K562 (cell line): Measurements from ENCODE around the gene DPAGT1. TPM values are rescaled to one million over a fixed set of nuclear protein-coding genes. Genes with fewer than 3 reads are reported as not detected.

Source experiments
- ATAC-seq: fragments of 200-7000 bp; cut with Tn5 transposase; 3 replicates; pipeline ENCODE4 v1.9.1; 2020; ENCODE audit warnings: moderate library complexity
- BruUV-seq: library from RNA; stranded (reverse); fragments of 400-500 nt; replicated peaks from 2 replicates; lab custom pipeline; 2021; lab: Mats Ljungman, UMichigan
- CTCF ChIA-PET: fragments of 300-600 bp; formaldehyde crosslinking; extraction: SDS; loops from one replicate; lab custom pipeline; 2021; ENCODE audit warnings: low intra/inter-chr PET ratio; lab: Yijun Ruan, JAX
- POLR2A ChIA-PET: fragments of 300-600, 350-650 bp; sonication (Branson Sonifier 250); formaldehyde crosslinking; extraction: SDS; loops from one replicate; lab custom pipeline; 2021; ENCODE audit warnings: antibody characterized with exemption, inconsistent platforms; lab: Yijun Ruan, JAX
- DNase-seq, 4 experiments: peaks; one replicate each; pipeline versions ENCODE4 v3.0.0 to v3.0.0-alpha.2; 2011 to 2018; ENCODE audit warnings: low spot score in 3 of 4, mixed read lengths in 3 of 4; ENCODE audit errors: extremely low read depth in 1 of 4
- FAIRE-seq: peaks from 2 replicates; lab custom pipeline; 2011; peaks lifted over from hg19 to GRCh38; lab: Jason Lieb, UNC
- H2AFZ ChIP-seq: 2 replicates; pipeline ENCODE4 v1.6.0; 2011; ENCODE audit warnings: low read depth, low read length, control low read depth, inconsistent platforms
- H3K27ac ChIP-seq: fragments of 200-600 bp; 3 replicates; pipeline ENCODE4 v1.8.0; 2011; ENCODE audit warnings: low read depth, mild to moderate bottlenecking, control low read depth, inconsistent platforms, low read length, moderate library complexity, mixed read lengths; ENCODE audit errors: extremely low read depth
- H3K27me3 ChIP-seq, 2 experiments: fragments of 300-600 bp in 1 of 2; 2 replicates in 1 of 2; 3 replicates in 1 of 2; pipeline versions ENCODE4 v1.6.0 to v1.8.0; 2011; ENCODE audit warnings: inconsistent platforms in 2 of 2, low read length in 2 of 2, mild to moderate bottlenecking in 1 of 2, mixed read lengths in 1 of 2, moderate library complexity in 1 of 2; ENCODE audit not compliant: control insufficient read depth in 2 of 2, insufficient read depth in 2 of 2
- H3K36me3 ChIP-seq: fragments of 300-600 bp; 3 replicates; pipeline ENCODE4 v1.8.0; 2011; ENCODE audit warnings: mild to moderate bottlenecking, low read length, inconsistent platforms; ENCODE audit not compliant: control insufficient read depth, insufficient read depth
- H3K4me1 ChIP-seq, 2 experiments: fragments of 200-600 bp in 1 of 2; replicated peaks in 1 of 2; 2 replicates in 1 of 2; 3 replicates in 1 of 2; pipeline versions ENCODE4 v1.5.1 to v1.8.0; 2011; ENCODE audit warnings: inconsistent platforms in 2 of 2, low read length in 2 of 2, mild to moderate bottlenecking in 1 of 2, mixed read lengths in 1 of 2, moderate library complexity in 1 of 2; ENCODE audit not compliant: control insufficient read depth in 2 of 2, insufficient read depth in 2 of 2
- H3K4me2 ChIP-seq: 2 replicates; pipeline ENCODE4 v1.6.1; 2011; ENCODE audit warnings: low read length, control low read depth, inconsistent platforms, mixed read lengths; ENCODE audit not compliant: insufficient read depth
- H3K4me3 ChIP-seq: fragments of 200-600 bp; sonication (generic), shearing (Covaris generic); 2 replicates; pipeline ENCODE4 v1.5.1; 2016; ENCODE audit warnings: control low read depth, inconsistent platforms
- H3K79me2 ChIP-seq: fragments of 200-600 bp; 3 replicates; pipeline ENCODE4 v1.8.0; 2011; ENCODE audit warnings: low read length, inconsistent platforms; ENCODE audit not compliant: control insufficient read depth, insufficient read depth
- H3K9ac ChIP-seq, 2 experiments: 2 replicates each; pipeline versions ENCODE4 v1.6.0 to v1.6.1; 2011; ENCODE audit warnings: low read depth in 2 of 2, low read length in 2 of 2, control low read depth in 1 of 2, inconsistent platforms in 1 of 2, mild to moderate bottlenecking in 1 of 2, mixed read lengths in 1 of 2; ENCODE audit not compliant: insufficient read depth in 1 of 2
- H3K9me1 ChIP-seq: one replicate; pipeline ENCODE4 v1.6.0; 2011; ENCODE audit warnings: inconsistent platforms, mild to moderate bottlenecking, low read length, moderate library complexity; ENCODE audit not compliant: control insufficient read depth, insufficient read depth
- H3K9me3 ChIP-seq: replicated peaks from 2 replicates; pipeline ENCODE4 v1.5.1; 2011; ENCODE audit warnings: low read depth, low read length, inconsistent platforms; ENCODE audit not compliant: control insufficient read depth, insufficient read depth
- H4K20me1 ChIP-seq: replicated peaks from 2 replicates; pipeline ENCODE4 v1.6.1; 2011; ENCODE audit warnings: low read length, inconsistent platforms, mixed read lengths; ENCODE audit not compliant: control insufficient read depth, insufficient read depth
- CHD4 ChIP-seq: fragments of 200-600 bp; sonication (generic); IDR thresholded peaks from 3 replicates; pipeline ENCODE4 v1.6.1; 2012; ENCODE audit warnings: low read depth, mild to moderate bottlenecking, mixed read lengths, low read length, inconsistent platforms; ENCODE audit not compliant: insufficient read depth, insufficient replicate concordance, poor library complexity, severe bottlenecking
- GATAD2B ChIP-seq: fragments of 450-650 bp; IDR thresholded peaks from 2 replicates; pipeline ENCODE4 v1.6.1; 2017; ENCODE audit warnings: mild to moderate bottlenecking, borderline replicate concordance
- HMGN3 ChIP-seq: IDR thresholded peaks from 2 replicates; pipeline ENCODE4 v1.6.1; 2011; ENCODE audit warnings: borderline replicate concordance, low read depth, mild to moderate bottlenecking, mixed read lengths, low read length; ENCODE audit not compliant: insufficient read length; ENCODE audit errors: extremely low read depth
- KLF16 ChIP-seq: IDR thresholded peaks from 2 replicates; pipeline ENCODE4 v1.6.1; 2016; ENCODE audit warnings: antibody characterized with exemption
- MAFG ChIP-seq: fragments of 450-650 bp; conservative IDR thresholded peaks from 2 replicates; pipeline ENCODE4 v1.6.1; 2016; ENCODE audit warnings: missing genetic modification characterization, missing compliant biosample characterization
- MAZ ChIP-seq, 2 experiments: fragments of 450-650 bp in 1 of 2; sonication (generic) in 1 of 2; formaldehyde crosslinking; IDR thresholded peaks in 1 of 2; conservative IDR thresholded peaks in 1 of 2; 2 replicates each; pipeline versions ENCODE4 v1.4.0 to v1.5.0; 2020; ENCODE audit warnings: mild to moderate bottlenecking in 1 of 2, missing genetic modification reagents in 1 of 2
- NFIC ChIP-seq: fragments of 450-650 bp; IDR thresholded peaks from 2 replicates; pipeline ENCODE4 v1.6.1; 2017; ENCODE audit warnings: mild to moderate bottlenecking, inconsistent platforms
- RB1 ChIP-seq: fragments of 450-650 bp; IDR thresholded peaks from 2 replicates; pipeline ENCODE4 v1.6.1; 2017; ENCODE audit warnings: low read depth, mild to moderate bottlenecking
- TSC22D4 ChIP-seq: fragments of 450-650 bp; IDR thresholded peaks from 2 replicates; pipeline ENCODE4 v1.6.1; 2016; ENCODE audit warnings: missing genetic modification characterization, missing biosample characterization, control low read depth
- ZBTB7A ChIP-seq: IDR thresholded peaks from 2 replicates; pipeline ENCODE4 v1.6.1; 2011; ENCODE audit warnings: low read depth, mild to moderate bottlenecking, low read length, moderate library complexity, borderline replicate concordance; ENCODE audit not compliant: control insufficient read depth
- WGBS: fragments of 100-300 bp; shearing (Covaris generic); methylation state at CpG from one replicate; pipeline ENCODE4 v1.1.6; 2016; ENCODE audit warnings: low coverage, mixed read lengths; ENCODE audit not compliant: insufficient coverage; ENCODE audit errors: missing lambda C conversion rate; 5-methylcytosine and 5-hydroxymethylcytosine counted together
- in situ Hi-C: fragments of 300-500 bp; cut with MboI; formaldehyde crosslinking; loops from 4 replicates; pipeline ENCODE4 v1.15.0; 2018; ENCODE audit warnings: inconsistent platforms, mixed read lengths
- intact Hi-C: fragments of 100-400 bp; cut with micrococcal nuclease; formaldehyde crosslinking; loops from 2 replicates; pipeline ENCODE4 v1.14.2; 2022
- polyA plus RNA-seq, 8 experiments: library from polyadenylated mRNA; depleted of rRNA in 4 of 8; stranded (reverse) in 5 of 8; unstranded in 3 of 8; fragments of >200 nt; fragmentation: Nextera tagmentation in 2 of 8; fragmentation: Illumina TruSeq in 1 of 8; extraction: Ambion mirVana in 2 of 8; extraction: Trizol in 1 of 8; gene quantifications; 2 replicates each; pipeline versions ENCODE4 v1.2.1 to v1.2.3, GENCODE V29; 2011 to 2014; ENCODE audit warnings: inconsistent platforms in 1 of 8, missing spikeins in 1 of 8
- total RNA-seq, 7 experiments: library from RNA; depleted of rRNA in 6 of 7; stranded (reverse); fragments of >200 nt in 6 of 7; fragmentation: Illumina TruSeq in 2 of 7; extraction: Trizol in 2 of 7; gene quantifications; 2 replicates each; pipeline versions ENCODE4 v1.2.1 to v1.2.3, GENCODE V29; 2011 to 2021; ENCODE audit warnings: low replicate concordance in 1 of 7
- TF ChIP-seq, protein P1 (sequence below), 2 experiments: IDR thresholded peaks; 2 replicates each; pipeline ENCODE4 v1.6.1; 2011; ENCODE audit warnings: borderline replicate concordance in 1 of 2, control low read depth in 1 of 2, low read depth in 1 of 2, low read length in 1 of 2, mild to moderate bottlenecking in 1 of 2, mixed read lengths in 1 of 2, moderate library complexity in 1 of 2; ENCODE audit not compliant: insufficient read depth in 1 of 2, insufficient read length in 1 of 2, poor library complexity in 1 of 2, severe bottlenecking in 1 of 2; ENCODE audit errors: extremely low read depth in 1 of 2
- TF ChIP-seq, protein P2 (sequence below), 2 experiments: IDR thresholded peaks; 2 replicates each; pipeline ENCODE4 v1.6.1; 2012; ENCODE audit warnings: improper control_type of control experiment in 2 of 2, low read depth in 2 of 2, low read length in 2 of 2, borderline replicate concordance in 1 of 2

Gene DPAGT1
- total and polyA plus RNA-seq, 9 of the 15 experiments (the other 6 are each of a cell fraction or from before 2014, with no cell fraction given), result 29.9 to 135 (median 85.0) TPM

DNA sequence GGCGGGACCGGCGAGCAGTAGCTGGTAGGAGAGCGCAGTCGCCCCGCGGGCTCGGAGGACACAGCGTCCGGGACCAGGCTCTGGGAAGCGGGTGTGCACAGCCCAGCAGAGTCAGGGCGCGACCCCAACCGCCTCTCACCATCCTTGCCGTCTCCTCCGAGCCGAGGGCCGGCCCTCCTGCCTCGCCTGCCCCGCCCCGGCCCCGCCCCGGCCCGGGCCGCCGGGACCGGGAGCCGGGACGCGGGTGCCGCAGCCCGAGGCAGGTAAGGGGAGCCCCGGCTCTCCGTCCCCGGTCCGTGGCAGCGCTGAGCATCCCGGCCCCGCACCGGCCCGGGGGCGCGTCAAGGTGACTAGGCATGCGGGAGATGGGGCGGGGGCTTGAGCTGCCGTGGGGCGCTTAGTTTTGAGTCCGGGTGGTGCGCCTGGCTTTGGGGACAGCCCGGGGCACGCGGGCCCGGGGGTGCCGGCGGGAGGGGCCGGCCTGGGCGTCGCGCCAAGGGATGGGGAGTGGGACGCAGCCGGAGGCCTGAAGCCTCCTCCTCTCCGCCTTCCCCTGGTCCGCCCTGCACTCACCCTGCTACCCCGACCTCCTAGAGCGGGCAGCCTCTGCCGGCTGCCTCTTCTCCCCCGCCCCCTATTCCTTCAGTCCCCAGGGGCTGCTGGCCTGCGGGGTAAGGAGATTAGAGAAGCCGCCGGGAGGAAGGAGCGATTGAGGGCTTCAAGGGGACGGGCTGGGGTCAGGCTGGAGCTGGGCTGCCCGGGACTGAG lies 47.5 kb upstream of the DPAGT1 start, which contains the start of gene ABCG4:
Gene ABCG4 (plus strand): TSS at position 35 of the 768 bp plus-strand sequence. CDS start 914 bp downstream, outside the sequence.
- no peaks in the 10 kb centered on the region for H3K36me3 ChIP-seq
- TF ChIP-seq MAFG (tag) (no peak), MAZ (CRISPR knock-in tag; conservative IDR thresholded peaks at IDR 0.05 in 1 of 2, IDR thresholded peaks at IDR 0.05 in 1 of 2) (0 out of 4 replicates have a peak, but pooled peaks of 1 of the 2 experiments have one; percentile 15), KLF16 (no peak), GATAD2B (0 out of 2 replicates have a peak, but pooled peaks have one; percentile 33), CHD4 (no peak), TSC22D4 (tag) (no peak), HMGN3 (peak; percentile 37), RB1 (0 out of 2 replicates have a peak, but pooled peaks have one; percentile 18), NFIC (peak; percentile 32; the same call in 1 of the 2 replicates), ZBTB7A (peak; percentile 27; the same call in 1 of the 2 replicates)
- TF ChIP-seq, protein P1, sequence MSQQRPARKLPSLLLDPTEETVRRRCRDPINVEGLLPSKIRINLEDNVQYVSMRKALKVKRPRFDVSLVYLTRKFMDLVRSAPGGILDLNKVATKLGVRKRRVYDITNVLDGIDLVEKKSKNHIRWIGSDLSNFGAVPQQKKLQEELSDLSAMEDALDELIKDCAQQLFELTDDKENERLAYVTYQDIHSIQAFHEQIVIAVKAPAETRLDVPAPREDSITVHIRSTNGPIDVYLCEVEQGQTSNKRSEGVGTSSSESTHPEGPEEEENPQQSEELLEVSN (IDR thresholded peaks at IDR 0.05; ENCODE audit: borderline replicate concordance in 1 of 2, extremely low read depth in 1 of 2, insufficient read depth in 1 of 2, insufficient read length in 1 of 2, low read depth in 1 of 2, low read length in 1 of 2, poor library complexity in 1 of 2, severe bottlenecking in 1 of 2), result peak in 1 of 2 experiments; percentile 21
- TF ChIP-seq, protein P2, sequence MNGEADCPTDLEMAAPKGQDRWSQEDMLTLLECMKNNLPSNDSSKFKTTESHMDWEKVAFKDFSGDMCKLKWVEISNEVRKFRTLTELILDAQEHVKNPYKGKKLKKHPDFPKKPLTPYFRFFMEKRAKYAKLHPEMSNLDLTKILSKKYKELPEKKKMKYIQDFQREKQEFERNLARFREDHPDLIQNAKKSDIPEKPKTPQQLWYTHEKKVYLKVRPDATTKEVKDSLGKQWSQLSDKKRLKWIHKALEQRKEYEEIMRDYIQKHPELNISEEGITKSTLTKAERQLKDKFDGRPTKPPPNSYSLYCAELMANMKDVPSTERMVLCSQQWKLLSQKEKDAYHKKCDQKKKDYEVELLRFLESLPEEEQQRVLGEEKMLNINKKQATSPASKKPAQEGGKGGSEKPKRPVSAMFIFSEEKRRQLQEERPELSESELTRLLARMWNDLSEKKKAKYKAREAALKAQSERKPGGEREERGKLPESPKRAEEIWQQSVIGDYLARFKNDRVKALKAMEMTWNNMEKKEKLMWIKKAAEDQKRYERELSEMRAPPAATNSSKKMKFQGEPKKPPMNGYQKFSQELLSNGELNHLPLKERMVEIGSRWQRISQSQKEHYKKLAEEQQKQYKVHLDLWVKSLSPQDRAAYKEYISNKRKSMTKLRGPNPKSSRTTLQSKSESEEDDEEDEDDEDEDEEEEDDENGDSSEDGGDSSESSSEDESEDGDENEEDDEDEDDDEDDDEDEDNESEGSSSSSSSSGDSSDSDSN (IDR thresholded peaks at IDR 0.05; ENCODE audit: borderline replicate concordance in 1 of 2, low read depth in 2 of 2, low read length in 2 of 2), result 0 out of 4 replicates have a peak, but pooled peaks of 1 of the 2 experiments have one; percentile 37
- TF ChIP-seq, all 486 proteins: peak for 8
- H3K27me3 ChIP-seq, result peaks cover 4 to 16% of the 10 kb centered on the region in 2 experiments; a peak in 3 of 5 replicates
- no peaks in the 10 kb centered on the region for H3K9me3 ChIP-seq
- no peak within 1 kb of the TSS for H3K27ac ChIP-seq
- H3K9ac ChIP-seq, result peak within 1 kb of the TSS in 1 of 2 experiments; percentile 86; a peak in 2 of 4 replicates
- peak within 1 kb of the TSS; percentile 42 for H3K4me3 ChIP-seq
- H3K4me1 ChIP-seq, result peaks cover 11 to 24% of the 10 kb centered on the region in 2 experiments; a peak in 4 of 5 replicates
- POLR2A ChIA-PET, result interaction anchor here (0.6 to 1.1 kb wide), 6 partner anchors 12 to 262 kb away, joined by 3 to 6 read pairs (median 4); a partner anchor contains a TSS
- DNase-seq, result peak in 2 of 4 experiments; percentile 72 to 75
- H4K20me1 ChIP-seq, result no peaks in the 10 kb centered on the region; the same call in 1 of the 2 replicates
- ATAC-seq, result peak; percentile 36
- in situ Hi-C loops, result no loop called here
- no peak for FAIRE-seq
- intact Hi-C loops, result no loop called here
- CTCF ChIA-PET, result interaction anchor here (0.7 kb wide), 1 partner anchor 46 kb away, joined by 4 read pairs; no protein-coding TSS in a partner anchor
- no peaks in the 10 kb centered on the region for H3K9me1 ChIP-seq
- under 1% methylated on average over 41 of the region's 73 CpGs for WGBS
- H2AFZ ChIP-seq, result peak within 1 kb of the TSS; percentile 71
- BruUV-seq, result no TSS peak
- H3K79me2 ChIP-seq, result no peaks in the 10 kb centered on the region
- H3K4me2 ChIP-seq, result peak within 1 kb of the TSS; percentile 62
